ENCODE measurements around the gene AHCYL1.

AHCYL1 gene

GRCh38 chr1:109994654-109995053, 10.1 kb downstream of the AHCYL1 start:
- Histone ChIP-seq H3K4me3 (ENCODE audit: low read length in 2 of 2) (no peak overlapping the region), H3K36me3 (ENCODE audit: control insufficient read depth in 2 of 2, insufficient read depth in 2 of 2, low read length in 2 of 2) (peaks cover 6 to 7% of the 10 kb centered on the region in 2 donors), H3K27ac (ENCODE audit: low read depth in 2 of 2, low read length in 2 of 2) (no peak overlapping the region), H3K9ac (ENCODE audit: low read depth in 1 of 2, low read length in 2 of 2) (no peak overlapping the region), H3K9me3 (ENCODE audit: control insufficient read depth in 2 of 2, low read length in 2 of 2) (no peaks in the 10 kb centered on the region), H3K4me1 (ENCODE audit: control insufficient read depth in 2 of 2, insufficient read depth in 2 of 2, low read length in 2 of 2) (peaks cover 12 to 19% of the 10 kb centered on the region in 2 donors), H3K27me3 (ENCODE audit: control insufficient read depth in 2 of 2, insufficient read depth in 2 of 2, low read length in 2 of 2) (no peaks in the 10 kb centered on the region)

DNA sequence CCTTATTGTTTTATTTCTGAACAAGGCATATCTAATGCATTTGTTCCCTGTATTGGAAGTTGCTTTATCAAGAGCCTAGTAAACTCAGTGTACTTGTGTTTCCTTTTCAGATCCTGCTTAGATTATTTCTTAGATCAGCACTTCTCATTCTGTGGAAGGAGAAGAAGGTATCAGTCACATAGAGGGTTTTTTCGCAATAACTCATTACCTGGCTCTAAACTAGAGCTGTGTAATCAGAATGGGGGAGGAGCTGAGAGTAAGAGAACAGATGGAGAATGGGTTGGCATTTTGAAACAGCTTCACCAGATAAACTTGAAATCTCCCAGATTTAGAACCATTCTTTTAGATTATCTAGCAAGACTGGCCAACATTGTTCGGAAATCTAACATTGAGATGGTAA, 11.0 kb downstream of the AHCYL1 start:
- H3K36me3 ChIP-seq (ENCODE audit: control insufficient read depth in 2 of 2, insufficient read depth in 2 of 2, low read length in 2 of 2), result peaks cover 0 to 7% of the 10 kb centered on the region in 2 donors
- no peak overlapping the region for H3K4me3 ChIP-seq (ENCODE audit: low read length in 2 of 2)
- no peaks in the 10 kb centered on the region for H3K27me3 ChIP-seq (ENCODE audit: control insufficient read depth in 2 of 2, insufficient read depth in 2 of 2, low read length in 2 of 2)
- no peaks in the 10 kb centered on the region for H3K9me3 ChIP-seq (ENCODE audit: control insufficient read depth in 2 of 2, low read length in 2 of 2)
- H3K4me1 ChIP-seq (ENCODE audit: control insufficient read depth in 2 of 2, insufficient read depth in 2 of 2, low read length in 2 of 2), result peaks cover 7 to 19% of the 10 kb centered on the region in 2 donors
- H3K27ac ChIP-seq (ENCODE audit: low read depth in 2 of 2, low read length in 2 of 2), result no peak overlapping the region
- H3K9ac ChIP-seq (ENCODE audit: low read depth in 1 of 2, low read length in 2 of 2), result no peak overlapping the region

DNA sequence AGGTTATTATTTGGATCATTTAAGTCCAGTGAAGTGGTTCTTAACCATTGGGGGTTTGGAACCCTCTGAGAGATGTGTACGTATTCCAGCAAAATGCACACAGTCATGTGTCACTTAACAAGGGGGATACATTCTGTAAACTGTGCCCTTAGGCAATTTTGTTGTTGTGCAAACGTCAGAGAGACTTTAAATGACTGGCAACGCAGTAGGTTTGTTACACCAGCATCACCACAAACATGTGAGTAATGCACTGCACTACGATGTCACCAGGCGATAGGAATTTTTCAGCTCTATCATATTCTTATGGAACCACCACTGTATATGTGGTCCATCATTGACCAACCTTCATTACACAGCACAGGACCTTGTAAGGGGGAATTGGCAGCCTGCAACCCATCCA, 11.9 kb downstream of the AHCYL1 start:
- Histone ChIP-seq H3K9ac (ENCODE audit: low read depth in 1 of 2, low read length in 2 of 2) (no peak overlapping the region), H3K9me3 (ENCODE audit: control insufficient read depth in 2 of 2, low read length in 2 of 2) (no peaks in the 10 kb centered on the region), H3K36me3 (ENCODE audit: control insufficient read depth in 2 of 2, insufficient read depth in 2 of 2, low read length in 2 of 2) (peaks cover 0 to 7% of the 10 kb centered on the region in 2 donors), H3K27ac (ENCODE audit: low read depth in 2 of 2, low read length in 2 of 2) (no peak overlapping the region), H3K4me1 (ENCODE audit: control insufficient read depth in 2 of 2, insufficient read depth in 2 of 2, low read length in 2 of 2) (peaks cover 7 to 19% of the 10 kb centered on the region in 2 donors), H3K4me3 (ENCODE audit: low read length in 2 of 2) (no peak overlapping the region), H3K27me3 (ENCODE audit: control insufficient read depth in 2 of 2, insufficient read depth in 2 of 2, low read length in 2 of 2) (no peaks in the 10 kb centered on the region)

- Histone ChIP-seq H3K27ac (ENCODE audit: low read depth in 2 of 2, low read length in 2 of 2) (no peak overlapping the region), H3K9me3 (ENCODE audit: control insufficient read depth in 2 of 2, low read length in 2 of 2) (no peaks in the 10 kb centered on the region), H3K4me3 (ENCODE audit: low read length in 2 of 2) (no peak overlapping the region), H3K9ac (ENCODE audit: low read depth in 1 of 2, low read length in 2 of 2) (no peak overlapping the region), H3K36me3 (ENCODE audit: control insufficient read depth in 2 of 2, insufficient read depth in 2 of 2, low read length in 2 of 2) (peaks cover 0 to 7% of the 10 kb centered on the region in 2 donors), H3K27me3 (ENCODE audit: control insufficient read depth in 2 of 2, insufficient read depth in 2 of 2, low read length in 2 of 2) (no peaks in the 10 kb centered on the region), H3K4me1 (ENCODE audit: control insufficient read depth in 2 of 2, insufficient read depth in 2 of 2, low read length in 2 of 2) (peaks cover 7 to 19% of the 10 kb centered on the region in 2 donors)
Measured at GRCh38 chr1:109997204-109997866, 12.8 kb downstream of the AHCYL1 start.

DNA sequence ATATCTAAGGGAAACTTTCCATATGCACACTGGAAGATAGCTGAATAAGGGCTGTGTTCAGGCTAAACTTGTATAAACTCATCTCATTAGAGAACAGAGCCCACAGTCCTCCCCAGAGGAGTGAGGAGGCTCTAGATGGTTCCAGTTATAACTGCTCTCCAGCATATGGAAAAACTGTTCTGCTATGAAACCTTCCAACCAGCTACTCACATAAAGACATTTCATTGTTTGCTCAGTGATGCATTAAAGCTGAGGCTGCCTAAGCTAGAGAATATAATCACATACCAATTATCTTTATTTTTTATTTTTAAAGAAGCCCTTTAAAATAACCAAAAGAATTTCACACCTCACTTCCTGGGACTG, 13.3 kb downstream of the AHCYL1 start:
- no peak overlapping the region for H3K4me3 ChIP-seq (ENCODE audit: low read length in 2 of 2)
- no peaks in the 10 kb centered on the region for H3K27me3 ChIP-seq (ENCODE audit: control insufficient read depth in 2 of 2, insufficient read depth in 2 of 2, low read length in 2 of 2)
- no peak overlapping the region for H3K27ac ChIP-seq (ENCODE audit: low read depth in 2 of 2, low read length in 2 of 2)
- no peak overlapping the region for H3K9ac ChIP-seq (ENCODE audit: low read depth in 1 of 2, low read length in 2 of 2)
- H3K36me3 ChIP-seq (ENCODE audit: control insufficient read depth in 2 of 2, insufficient read depth in 2 of 2, low read length in 2 of 2), result peaks cover 0 to 7% of the 10 kb centered on the region in 2 donors
- H3K4me1 ChIP-seq (ENCODE audit: control insufficient read depth in 2 of 2, insufficient read depth in 2 of 2, low read length in 2 of 2), result peaks cover 12 to 20% of the 10 kb centered on the region in 2 donors
- H3K9me3 ChIP-seq (ENCODE audit: control insufficient read depth in 2 of 2, low read length in 2 of 2), result no peaks in the 10 kb centered on the region

GRCh38 chr1:110002695-110003094, 18.1 kb downstream of the AHCYL1 start:
- H3K4me1 ChIP-seq (ENCODE audit: control insufficient read depth in 2 of 2, insufficient read depth in 2 of 2, low read length in 2 of 2), result peaks cover 20 to 26% of the 10 kb centered on the region in 2 donors
- H3K9ac ChIP-seq (ENCODE audit: low read depth in 1 of 2, low read length in 2 of 2), result no peak overlapping the region
- no peak overlapping the region for H3K4me3 ChIP-seq (ENCODE audit: low read length in 2 of 2)
- no peaks in the 10 kb centered on the region for H3K36me3 ChIP-seq (ENCODE audit: control insufficient read depth in 2 of 2, insufficient read depth in 2 of 2, low read length in 2 of 2)
- no peaks in the 10 kb centered on the region for H3K9me3 ChIP-seq (ENCODE audit: control insufficient read depth in 2 of 2, low read length in 2 of 2)
- peak overlapping the region in 1 of 2 donors; percentile 82 for H3K27ac ChIP-seq (ENCODE audit: low read depth in 2 of 2, low read length in 2 of 2)
- no peaks in the 10 kb centered on the region for H3K27me3 ChIP-seq (ENCODE audit: control insufficient read depth in 2 of 2, insufficient read depth in 2 of 2, low read length in 2 of 2)

DNA sequence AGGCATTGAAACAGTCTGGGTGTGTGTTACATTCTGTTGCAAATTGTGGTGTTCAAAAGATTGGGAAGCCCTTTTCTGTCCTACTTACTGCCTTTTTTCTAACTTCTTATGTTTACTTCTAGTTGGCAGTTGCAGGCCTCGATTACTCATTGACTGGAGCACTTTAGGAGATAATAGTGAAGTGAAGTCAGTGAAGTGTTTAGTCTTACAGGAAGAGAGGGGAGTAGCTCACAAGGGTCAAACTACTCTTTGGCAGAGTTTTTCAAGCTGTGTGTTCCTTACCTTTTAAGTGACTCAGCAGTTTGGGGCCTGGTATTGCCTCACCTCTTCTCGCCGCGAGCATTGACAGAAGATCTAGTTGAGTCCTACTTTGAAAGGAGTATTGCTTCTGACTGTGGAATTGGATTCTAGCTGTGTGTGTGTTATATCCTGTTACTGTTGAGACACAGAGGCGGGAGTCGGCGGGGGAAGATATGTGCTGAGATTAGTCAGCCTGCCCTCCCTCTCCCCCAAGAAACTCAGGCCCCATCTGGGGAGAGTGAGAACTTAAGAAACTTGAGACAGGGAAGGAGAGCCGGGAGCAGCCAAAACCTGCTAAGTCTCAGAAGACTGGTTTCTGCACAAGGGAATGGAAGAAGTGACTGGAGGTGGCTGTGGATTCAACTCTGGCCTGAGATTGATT, 19.3 kb downstream of the AHCYL1 start:
- H3K4me1 ChIP-seq (ENCODE audit: control insufficient read depth in 2 of 2, insufficient read depth in 2 of 2, low read length in 2 of 2), result peaks cover 20 to 25% of the 10 kb centered on the region in 2 donors
- peak overlapping the region; percentile 56 to 82 for H3K27ac ChIP-seq (ENCODE audit: low read depth in 2 of 2, low read length in 2 of 2)
- peaks cover 0 to 2% of the 10 kb centered on the region in 2 donors for H3K36me3 ChIP-seq (ENCODE audit: control insufficient read depth in 2 of 2, insufficient read depth in 2 of 2, low read length in 2 of 2)
- H3K9me3 ChIP-seq (ENCODE audit: control insufficient read depth in 2 of 2, low read length in 2 of 2), result no peaks in the 10 kb centered on the region
- no peaks in the 10 kb centered on the region for H3K27me3 ChIP-seq (ENCODE audit: control insufficient read depth in 2 of 2, insufficient read depth in 2 of 2, low read length in 2 of 2)
- H3K9ac ChIP-seq (ENCODE audit: low read depth in 1 of 2, low read length in 2 of 2), result peak overlapping the region; percentile 47 to 59
- peak overlapping the region; percentile 2 to 56 for H3K4me3 ChIP-seq (ENCODE audit: low read length in 2 of 2)

- H3K9me3 ChIP-seq (ENCODE audit: control insufficient read depth in 2 of 2, low read length in 2 of 2), result no peaks in the 10 kb centered on the region
- peaks cover 7 to 9% of the 10 kb centered on the region in 2 donors for H3K36me3 ChIP-seq (ENCODE audit: control insufficient read depth in 2 of 2, insufficient read depth in 2 of 2, low read length in 2 of 2)
- H3K4me3 ChIP-seq (ENCODE audit: low read length in 2 of 2), result peak overlapping the region in 1 of 2 donors; percentile 56
- no peaks in the 10 kb centered on the region for H3K27me3 ChIP-seq (ENCODE audit: control insufficient read depth in 2 of 2, insufficient read depth in 2 of 2, low read length in 2 of 2)
- H3K9ac ChIP-seq (ENCODE audit: low read depth in 1 of 2, low read length in 2 of 2), result peak overlapping the region; percentile 26 to 59
- H3K27ac ChIP-seq (ENCODE audit: low read depth in 2 of 2, low read length in 2 of 2), result peak overlapping the region; percentile 56 to 82
- peaks cover 20 to 25% of the 10 kb centered on the region in 2 donors for H3K4me1 ChIP-seq (ENCODE audit: control insufficient read depth in 2 of 2, insufficient read depth in 2 of 2, low read length in 2 of 2)
Measured at GRCh38 chr1:110004583-110004982, 20.0 kb downstream of the AHCYL1 start.

DNA sequence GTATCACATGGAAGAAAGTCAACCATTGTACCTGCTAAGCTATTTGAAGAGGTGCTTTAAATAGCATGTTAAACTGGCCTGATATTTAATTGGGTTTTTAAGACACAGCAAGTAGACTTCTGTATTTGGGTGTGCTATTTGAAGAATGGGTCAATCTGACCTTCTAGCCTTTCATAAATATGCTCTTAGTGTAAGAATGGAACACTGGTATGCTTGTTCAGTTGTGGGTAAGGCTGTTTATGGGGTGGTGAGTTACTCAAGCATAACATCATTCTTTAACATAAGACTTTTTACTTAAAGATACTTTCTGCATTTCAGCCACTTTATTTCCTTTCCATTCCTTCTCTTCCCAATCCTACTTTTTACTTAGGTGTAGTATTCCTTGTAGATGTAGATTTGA, 21.4 kb downstream of the AHCYL1 start:
- Histone ChIP-seq H3K4me3 (ENCODE audit: low read length in 2 of 2) (no peak overlapping the region), H3K27ac (ENCODE audit: low read depth in 2 of 2, low read length in 2 of 2) (no peak overlapping the region), H3K27me3 (ENCODE audit: control insufficient read depth in 2 of 2, insufficient read depth in 2 of 2, low read length in 2 of 2) (no peaks in the 10 kb centered on the region), H3K36me3 (ENCODE audit: control insufficient read depth in 2 of 2, insufficient read depth in 2 of 2, low read length in 2 of 2) (peaks cover 18 to 19% of the 10 kb centered on the region in 2 donors), H3K4me1 (ENCODE audit: control insufficient read depth in 2 of 2, insufficient read depth in 2 of 2, low read length in 2 of 2) (peaks cover 21 to 25% of the 10 kb centered on the region in 2 donors), H3K9ac (ENCODE audit: low read depth in 1 of 2, low read length in 2 of 2) (no peak overlapping the region), H3K9me3 (ENCODE audit: control insufficient read depth in 2 of 2, low read length in 2 of 2) (no peaks in the 10 kb centered on the region)

DNA sequence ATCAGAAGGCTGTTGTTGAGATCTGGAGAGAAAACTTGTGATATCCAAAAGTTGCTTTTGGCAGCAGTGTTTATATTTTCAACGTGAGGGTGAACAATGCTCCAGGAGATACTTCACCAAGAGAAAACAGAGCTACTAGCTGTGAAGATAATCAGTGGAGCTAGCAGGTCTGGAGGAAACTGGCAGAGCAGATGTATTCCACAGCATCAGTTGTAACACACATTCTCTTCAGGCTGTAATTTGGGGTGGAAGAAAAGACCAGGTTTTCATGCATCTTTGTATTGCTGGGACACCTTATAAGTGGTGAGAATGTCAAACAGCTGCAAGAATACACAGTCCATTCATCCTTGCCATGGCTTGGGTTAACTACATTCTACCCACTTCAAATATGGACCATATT, 22.0 kb downstream of the AHCYL1 start:
- H3K4me1 ChIP-seq (ENCODE audit: control insufficient read depth in 2 of 2, insufficient read depth in 2 of 2, low read length in 2 of 2), result peaks cover 25 to 26% of the 10 kb centered on the region in 2 donors
- no peak overlapping the region for H3K4me3 ChIP-seq (ENCODE audit: low read length in 2 of 2)
- H3K36me3 ChIP-seq (ENCODE audit: control insufficient read depth in 2 of 2, insufficient read depth in 2 of 2, low read length in 2 of 2), result peaks cover 19 to 23% of the 10 kb centered on the region in 2 donors
- no peak overlapping the region for H3K27ac ChIP-seq (ENCODE audit: low read depth in 2 of 2, low read length in 2 of 2)
- H3K9ac ChIP-seq (ENCODE audit: low read depth in 1 of 2, low read length in 2 of 2), result no peak overlapping the region
- H3K27me3 ChIP-seq (ENCODE audit: control insufficient read depth in 2 of 2, insufficient read depth in 2 of 2, low read length in 2 of 2), result no peaks in the 10 kb centered on the region
- H3K9me3 ChIP-seq (ENCODE audit: control insufficient read depth in 2 of 2, low read length in 2 of 2), result no peaks in the 10 kb centered on the region
